NT2/D1 (cell line): ENCODE data around the gene RHBDL1.
A peak's percentile ranks its signal among the peaks of the same experiment; 100 is the strongest.

ENCODE experiments used
- DNase-seq: peaks from one replicate; pipeline ENCODE4 v3.0.0-alpha.2; 2011; ENCODE audit warnings: low read depth, low spot score
- H3K27me3 ChIP-seq: 2 replicates; pipeline ENCODE4 v1.6.0; 2011; ENCODE audit warnings: mild to moderate bottlenecking; ENCODE audit not compliant: insufficient read length, insufficient read depth
- H3K36me3 ChIP-seq: 2 replicates; pipeline ENCODE4 v1.6.1; 2011; ENCODE audit warnings: mild to moderate bottlenecking, low read length, mixed read lengths; ENCODE audit not compliant: insufficient read depth, insufficient read length
- H3K4me1 ChIP-seq: 2 replicates; pipeline ENCODE4 v1.5.1; 2011; ENCODE audit not compliant: insufficient read depth, insufficient read length
- H3K4me3 ChIP-seq: 2 replicates; pipeline ENCODE4 v1.5.1; 2011; ENCODE audit warnings: low read depth; ENCODE audit not compliant: insufficient read length
- H3K9ac ChIP-seq: 2 replicates; pipeline ENCODE4 v1.6.0; 2011; ENCODE audit warnings: low read depth; ENCODE audit not compliant: insufficient read length
- H3K9me3 ChIP-seq: 2 replicates; pipeline ENCODE4 v1.5.1; 2011; ENCODE audit warnings: mild to moderate bottlenecking, low read length; ENCODE audit not compliant: insufficient read depth
- SUZ12 ChIP-seq: IDR thresholded peaks from 2 replicates; pipeline ENCODE4 v1.6.1; 2011; ENCODE audit not compliant: insufficient read length, insufficient read depth; ENCODE audit errors: extremely low read depth
- YY1 ChIP-seq: IDR thresholded peaks from 2 replicates; pipeline ENCODE4 v1.6.1; 2011; ENCODE audit not compliant: insufficient read length, insufficient read depth
- ZNF274 ChIP-seq: IDR thresholded peaks from 2 replicates; pipeline ENCODE4 v1.6.1; 2011; ENCODE audit warnings: mild to moderate bottlenecking, low read depth, low read length

Gene RHBDL1

GRCh38 chr16:704552-705380, 29.3 kb downstream of the RHBDL1 start:
- H3K9me3 ChIP-seq = no peaks in the 10 kb centered on the region
- H3K27me3 ChIP-seq = peaks cover 97% of the 10 kb centered on the region
- DNase-seq = no peak
- peak overlapping the region; percentile 24 for H3K4me3 ChIP-seq
- peak overlapping the region; percentile 56 for H3K9ac ChIP-seq
- TF ChIP-seq ZNF274 (no peak), SUZ12 (no peak), YY1 (no peak)
- peaks cover 23% of the 10 kb centered on the region for H3K4me1 ChIP-seq
- H3K36me3 ChIP-seq = no peaks in the 10 kb centered on the region

GRCh38 chr16:705431-706188, 30.1 kb downstream of the RHBDL1 start, which contains the start of gene FBXL16:
FBXL16 (minus strand) TSS chr16:705801; CDS start chr16:697405, 8,396 bp downstream.
- Histone ChIP-seq H3K36me3 (no peaks in the 10 kb centered on the region), H3K4me3 (peak within 1 kb of the TSS; percentile 50), H3K4me1 (peaks cover 32% of the 10 kb centered on the region), H3K9ac (peak within 1 kb of the TSS; percentile 70), H3K27me3 (peaks cover 97% of the 10 kb centered on the region), H3K9me3 (no peaks in the 10 kb centered on the region)
- DNase-seq = no peak
- TF ChIP-seq YY1 (no peak), SUZ12 (no peak), ZNF274 (no peak)

GRCh38 chr16:706189-707061, 31.0 kb downstream of the RHBDL1 start:
- Histone ChIP-seq H3K9ac (peak overlapping the region; percentile 56), H3K4me3 (peak overlapping the region; percentile 24), H3K27me3 (peaks cover 97% of the 10 kb centered on the region), H3K4me1 (peaks cover 35% of the 10 kb centered on the region), H3K9me3 (no peaks in the 10 kb centered on the region), H3K36me3 (no peaks in the 10 kb centered on the region)
- TF ChIP-seq SUZ12 = peak; percentile 41
- no peak for TF ChIP-seq YY1
- DNase-seq = no peak

GRCh38 chr16:707062-707538, 31.6 kb downstream of the RHBDL1 start:
- H3K36me3 ChIP-seq = no peaks in the 10 kb centered on the region
- H3K9ac ChIP-seq = no peak overlapping the region
- H3K4me1 ChIP-seq = peaks cover 32% of the 10 kb centered on the region
- H3K9me3 ChIP-seq = no peaks in the 10 kb centered on the region
- DNase-seq = no peak
- H3K4me3 ChIP-seq = no peak overlapping the region
- peaks cover 93% of the 10 kb centered on the region for H3K27me3 ChIP-seq
- TF ChIP-seq YY1 (no peak), SUZ12 (no peak), ZNF274 (no peak)

- H3K36me3 ChIP-seq = no peaks in the 10 kb centered on the region
- no peaks in the 10 kb centered on the region for H3K9me3 ChIP-seq
- H3K4me3 ChIP-seq = no peak overlapping the region
- H3K27me3 ChIP-seq = peaks cover 84% of the 10 kb centered on the region
- DNase-seq = no peak
- TF ChIP-seq YY1 (no peak), SUZ12 (no peak), ZNF274 (no peak)
- peaks cover 30% of the 10 kb centered on the region for H3K4me1 ChIP-seq
- no peak overlapping the region for H3K9ac ChIP-seq
These were observed 32.5 kb downstream of the RHBDL1 start for GRCh38 chr16:708019-708418.

- DNase-seq = no peak
- Histone ChIP-seq H3K4me1 (peaks cover 34% of the 10 kb centered on the region), H3K27me3 (peaks cover 74% of the 10 kb centered on the region), H3K4me3 (no peak overlapping the region), H3K9me3 (no peaks in the 10 kb centered on the region), H3K9ac (no peak overlapping the region), H3K36me3 (no peaks in the 10 kb centered on the region)
- TF ChIP-seq ZNF274 (no peak), SUZ12 (no peak), YY1 (no peak)
These were observed 33.5 kb downstream of the RHBDL1 start for GRCh38 chr16:708959-709358.
